Lower leg skin (tissue), 4 donors: ENCODE data around the gene CRYL1. TPM values are rescaled to one million over a fixed set of nuclear protein-coding genes. Genes with fewer than 3 reads are reported as not detected.

Experiments
- DNase-seq, 2 donors: peaks; one replicate each; pipeline ENCODE4 v3.0.0-alpha.2; 2019; ENCODE audit warnings: low spot score in 2 of 2
- H3K4me3 ChIP-seq: fragments of 200-600 bp; sonication (generic); 2 replicates; pipeline ENCODE4 v1.5.1; 2017; ENCODE audit warnings: mild to moderate bottlenecking, low read depth; ENCODE audit not compliant: poor library complexity, severe bottlenecking
- POLR2A ChIP-seq, 2 donors: fragments of 450-650 bp; IDR thresholded peaks; one replicate each; pipeline ENCODE4 v1.6.1; 2016 to 2017; ENCODE audit warnings: antibody characterized with exemption in 2 of 2, mild to moderate bottlenecking in 1 of 2, moderate library complexity in 1 of 2
- WGBS, 2 donors: methylation state at CpG; one replicate each; pipeline ENCODE4 v1.1.5; 2018; 5-methylcytosine and 5-hydroxymethylcytosine counted together
- intact Hi-C: fragments of 100-400 bp; cut with DNase I; formaldehyde crosslinking; loops from one replicate; pipeline ENCODE4 v1.15.0; 2023; ENCODE audit warnings: low total_unique reads
- total RNA-seq, 4 donors: library from RNA; depleted of rRNA; stranded (reverse); fragments of >200 nt; gene quantifications; one replicate each; pipeline ENCODE4 v1.1.0, GENCODE V29; 2016
- TF ChIP-seq, protein P1 (sequence below), 3 donors: fragments of 450-650 bp; IDR thresholded peaks; one replicate each; pipeline ENCODE4 v1.5.1; 2016; ENCODE audit warnings: antibody characterized with exemption in 3 of 3, mild to moderate bottlenecking in 3 of 3, moderate library complexity in 2 of 3

CRYL1 gene
- total RNA-seq, 4 donors from 2014 or later, result 10.3 to 21.4 (median 16.8) TPM

DNA sequence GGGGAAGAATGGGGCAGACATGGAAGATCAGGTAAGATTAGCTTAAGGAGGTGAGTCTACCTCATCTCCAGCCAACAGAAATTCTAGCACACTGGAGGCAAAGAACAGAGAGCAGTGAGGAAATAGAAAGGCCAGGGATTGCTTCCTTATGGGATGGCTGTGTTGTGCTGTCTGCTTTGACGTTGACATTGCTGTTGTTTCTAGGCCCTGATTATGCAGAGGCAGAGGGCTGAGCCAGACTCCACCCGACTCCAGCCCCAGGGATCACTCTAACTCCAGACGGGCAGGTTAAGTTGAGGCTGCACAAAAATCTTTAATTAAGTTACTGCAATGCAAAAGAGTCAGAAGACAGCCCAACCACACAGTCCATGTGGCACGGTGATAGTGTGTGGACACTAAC lies 24.1 kb downstream of the CRYL1 start:
- no peak for DNase-seq
- TF ChIP-seq POLR2A (IDR thresholded peaks at IDR 0.05), result no peak
- TF ChIP-seq, protein P1, sequence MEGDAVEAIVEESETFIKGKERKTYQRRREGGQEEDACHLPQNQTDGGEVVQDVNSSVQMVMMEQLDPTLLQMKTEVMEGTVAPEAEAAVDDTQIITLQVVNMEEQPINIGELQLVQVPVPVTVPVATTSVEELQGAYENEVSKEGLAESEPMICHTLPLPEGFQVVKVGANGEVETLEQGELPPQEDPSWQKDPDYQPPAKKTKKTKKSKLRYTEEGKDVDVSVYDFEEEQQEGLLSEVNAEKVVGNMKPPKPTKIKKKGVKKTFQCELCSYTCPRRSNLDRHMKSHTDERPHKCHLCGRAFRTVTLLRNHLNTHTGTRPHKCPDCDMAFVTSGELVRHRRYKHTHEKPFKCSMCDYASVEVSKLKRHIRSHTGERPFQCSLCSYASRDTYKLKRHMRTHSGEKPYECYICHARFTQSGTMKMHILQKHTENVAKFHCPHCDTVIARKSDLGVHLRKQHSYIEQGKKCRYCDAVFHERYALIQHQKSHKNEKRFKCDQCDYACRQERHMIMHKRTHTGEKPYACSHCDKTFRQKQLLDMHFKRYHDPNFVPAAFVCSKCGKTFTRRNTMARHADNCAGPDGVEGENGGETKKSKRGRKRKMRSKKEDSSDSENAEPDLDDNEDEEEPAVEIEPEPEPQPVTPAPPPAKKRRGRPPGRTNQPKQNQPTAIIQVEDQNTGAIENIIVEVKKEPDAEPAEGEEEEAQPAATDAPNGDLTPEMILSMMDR (IDR thresholded peaks at IDR 0.05), result no peak
- 59 to 69% methylated on average over 4 of the region's 4 CpGs for WGBS, 2 donors
- H3K4me3 ChIP-seq, result no peak overlapping the region
- intact Hi-C loops, result no loop called here

DNA sequence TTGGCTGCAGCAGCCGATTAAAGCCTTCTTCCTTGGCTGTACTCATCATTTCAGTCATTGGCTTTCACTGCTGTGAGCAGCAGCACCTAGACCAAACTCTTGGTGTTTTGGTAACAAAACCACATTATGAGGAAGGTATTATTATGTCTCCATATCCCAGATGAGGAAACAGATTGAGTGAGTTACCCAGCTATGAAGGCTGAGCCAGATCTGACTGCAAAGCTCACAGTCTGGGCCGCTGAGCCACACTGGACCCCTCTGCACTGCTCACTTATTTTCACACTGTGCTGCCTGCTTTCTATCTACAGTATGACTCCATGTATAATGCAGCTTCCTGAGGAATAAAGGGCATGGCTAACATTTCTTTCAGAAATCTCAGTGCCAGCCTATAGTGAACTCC lies 24.5 kb downstream of the CRYL1 start:
- H3K4me3 ChIP-seq, result no peak overlapping the region
- TF ChIP-seq, protein P1 (IDR thresholded peaks at IDR 0.05), result no peak
- TF ChIP-seq POLR2A (IDR thresholded peaks at IDR 0.05), result no peak
- DNase-seq, result no peak
- intact Hi-C loops, result no loop called here
- 90 to 92% methylated on average over 2 of the region's 2 CpGs for WGBS, 2 donors

DNA sequence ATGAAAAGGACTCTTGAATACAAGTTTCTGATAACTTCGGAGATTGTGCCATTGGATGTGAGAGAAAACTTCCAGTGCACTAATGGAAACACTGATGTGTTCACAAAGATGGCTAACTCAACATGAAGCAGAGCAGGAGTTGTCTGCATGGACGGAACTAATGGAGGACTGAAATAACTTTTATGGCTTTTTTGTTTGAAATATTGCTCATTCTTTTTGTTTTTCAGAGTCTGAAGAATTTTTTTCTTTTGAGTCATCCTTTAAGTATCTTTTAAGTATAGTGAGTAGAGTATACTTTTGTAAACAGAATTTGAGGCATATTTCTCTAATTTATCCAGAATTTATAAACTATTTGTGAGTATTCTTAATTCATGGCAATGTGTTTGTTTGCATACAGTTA lies 25.7 kb downstream of the CRYL1 start:
- TF ChIP-seq POLR2A (IDR thresholded peaks at IDR 0.05), result no peak
- TF ChIP-seq, protein P1 (IDR thresholded peaks at IDR 0.05), result no peak
- 91 to 93% methylated on average over 2 of the region's 2 CpGs for WGBS, 2 donors
- DNase-seq, result no peak
- intact Hi-C loops, result loop anchor here (10.0 kb wide), 1 partner anchor 425 kb away; no protein-coding TSS in a partner anchor
- H3K4me3 ChIP-seq, result no peak overlapping the region

DNA sequence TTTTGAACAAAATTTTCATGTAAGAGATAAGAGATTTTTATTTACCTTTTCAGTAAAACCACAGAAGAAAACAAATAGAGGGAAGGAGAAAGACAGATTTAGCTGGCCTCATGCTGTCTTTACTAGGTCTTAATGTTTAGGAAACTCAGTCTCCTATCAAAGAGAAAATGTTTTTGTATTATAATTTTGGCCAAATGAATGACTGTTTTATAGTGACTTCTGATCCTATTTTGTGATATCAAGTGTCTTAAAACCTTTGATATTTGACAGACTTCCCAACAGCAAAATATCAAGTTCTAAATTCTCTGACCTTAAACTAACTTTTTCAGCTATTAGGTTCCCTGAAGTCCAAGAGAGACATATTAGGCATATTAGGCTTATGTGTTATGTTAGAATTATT lies 27.0 kb downstream of the CRYL1 start:
- no peak overlapping the region for H3K4me3 ChIP-seq
- DNase-seq, result no peak
- no peak for TF ChIP-seq POLR2A (IDR thresholded peaks at IDR 0.05)
- TF ChIP-seq, protein P1 (IDR thresholded peaks at IDR 0.05), result no peak
- intact Hi-C loops, result loop anchor here (10.0 kb wide), 1 partner anchor 426 kb away; no protein-coding TSS in a partner anchor

DNA sequence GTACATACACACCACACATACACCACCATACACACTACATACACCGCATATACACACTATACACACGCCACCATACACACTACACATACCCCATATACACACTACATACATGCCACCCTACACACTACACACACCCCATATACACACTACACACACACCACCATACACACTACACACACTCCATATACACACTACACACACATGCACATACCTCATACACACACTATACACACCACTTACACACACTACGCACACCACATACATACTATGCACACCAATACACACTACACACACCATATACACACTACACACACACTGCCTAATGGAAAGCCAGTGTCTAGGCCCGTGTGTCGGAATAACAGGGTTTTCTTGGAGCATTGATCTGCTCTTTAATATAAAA lies 27.5 kb downstream of the CRYL1 start:
- no peak overlapping the region for H3K4me3 ChIP-seq
- no peak for DNase-seq
- TF ChIP-seq, protein P1 (IDR thresholded peaks at IDR 0.05), result no peak
- no peak for TF ChIP-seq POLR2A (IDR thresholded peaks at IDR 0.05)
- 62 to 64% methylated on average over 5 of the region's 5 CpGs for WGBS, 2 donors
- intact Hi-C loops, result loop anchor here (10.0 kb wide), 1 partner anchor 427 kb away; no protein-coding TSS in a partner anchor
